ENCODE results near the gene VPS4A.

DNA sequence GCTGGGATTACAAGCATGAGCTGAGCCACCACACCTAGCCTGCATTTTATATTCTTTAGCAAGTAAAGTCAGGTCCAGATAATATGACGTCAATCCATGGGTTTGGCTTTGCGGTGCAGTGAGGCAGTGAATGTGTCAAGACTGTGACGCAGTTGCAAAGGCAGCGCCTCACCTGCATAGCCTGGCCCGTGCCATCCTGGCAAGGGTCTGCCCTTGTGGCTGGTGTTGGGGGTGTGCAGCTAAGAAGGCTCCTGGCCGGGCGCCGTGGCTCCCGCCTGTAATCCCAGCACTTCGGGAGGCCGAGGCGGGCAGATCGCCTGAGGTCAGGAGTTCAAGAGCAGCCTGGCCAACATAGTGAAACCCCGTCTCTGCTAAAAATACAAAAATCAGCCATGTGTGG, 12.3 kb downstream of the VPS4A start:
- TF ChIP-seq RFX5 (IDR thresholded peaks at IDR 0.05; ENCODE audit: borderline replicate concordance, low read depth, low read length) (no peak), KDM1A (IDR thresholded peaks at IDR 0.05; ENCODE audit: borderline replicate concordance, low read length) (no peak), RXRA (IDR thresholded peaks at IDR 0.05; ENCODE audit: insufficient read depth, low read depth, low read length) (no peak)

Data from H1 (cell line).